HCT116 (cell line): ENCODE results near the gene ANO10. TPM values are rescaled to one million over a fixed set of nuclear protein-coding genes. Genes with fewer than 3 reads are reported as not detected.

ENCODE experiments used
- ATAC-seq: fragments of 200-7000 bp; cut with Tn5 transposase; 2 replicates; pipeline ENCODE4 v1.9.1; 2020; ENCODE audit warnings: mild to moderate bottlenecking, moderate library complexity
- BruUV-seq: library from RNA; stranded (reverse); fragments of 400-500 nt; replicated peaks from 2 replicates; lab custom pipeline; 2021; lab: Mats Ljungman, UMichigan
- CTCF ChIA-PET: fragments of 300-600 bp; sonication (Branson Sonifier 250); formaldehyde crosslinking; loops from one replicate; lab custom pipeline; 2021; ENCODE audit warnings: antibody characterized with exemption; lab: Charles Lee
- POLR2A ChIA-PET: fragments of 300-600, 350-600 bp; sonication (Branson Sonifier 250); formaldehyde crosslinking; loops from one replicate; lab custom pipeline; 2021; ENCODE audit warnings: antibody characterized with exemption; lab: Charles Lee
- RAD21 ChIA-PET, 2 experiments: fragments of 300-600 bp; sonication (Branson Sonifier 250); formaldehyde crosslinking; loops; one replicate each; lab custom pipeline; 2023; ENCODE audit warnings: low total read pairs in 2 of 2; ENCODE audit not compliant: uncharacterized antibody in 2 of 2, unreplicated experiment in 2 of 2, low non-redundant PET in 1 of 2; lab: Charles Lee
- DNase-seq: peaks from one replicate; pipeline ENCODE4 v3.0.0-alpha.2; 2010; ENCODE audit warnings: low read depth, low spot score
- H2AFZ ChIP-seq: fragments of 200-600 bp; shearing (Covaris generic), sonication (generic); 2 replicates; pipeline ENCODE4 v1.6.1; 2017; ENCODE audit warnings: low read depth, mixed run types, mixed read lengths, antibody characterized with exemption, low read length; ENCODE audit not compliant: poor library complexity, severe bottlenecking
- H3K27ac ChIP-seq: 2 replicates; pipeline ENCODE4 v1.5.1; 2012; ENCODE audit warnings: low read depth, low read length
- H3K27me3 ChIP-seq: fragments of 200-600 bp; sonication (generic); 2 replicates; pipeline ENCODE4 v1.6.1; 2016; ENCODE audit warnings: mixed run types, low read length, mixed read lengths; ENCODE audit not compliant: insufficient read depth
- H3K36me3 ChIP-seq, 2 experiments: fragments of 200-500 bp in 1 of 2; fragments of 200-600 bp in 1 of 2; sonication (Bioruptor generic) in 1 of 2; sonication (generic) in 1 of 2; 2 replicates each; pipeline versions ENCODE4 v1.5.1 to v1.6.1; 2014 to 2016; ENCODE audit warnings: low read length in 2 of 2, inconsistent platforms in 1 of 2, mixed read lengths in 1 of 2, mixed run types in 1 of 2; ENCODE audit not compliant: insufficient read depth in 2 of 2, control insufficient read depth in 1 of 2
- H3K4me1 ChIP-seq, 2 experiments: fragments of 200-600 bp in 1 of 2; sonication (generic) in 1 of 2; 2 replicates each; pipeline versions ENCODE4 v1.5.1 to v1.6.1; 2012 to 2017; ENCODE audit warnings: low read length in 2 of 2, inconsistent platforms in 1 of 2, mild to moderate bottlenecking in 1 of 2, mixed read lengths in 1 of 2, mixed run types in 1 of 2, moderate library complexity in 1 of 2; ENCODE audit not compliant: insufficient read depth in 2 of 2, control insufficient read depth in 1 of 2
- H3K4me2 ChIP-seq: fragments of 200-600 bp; sonication (generic); 2 replicates; pipeline ENCODE4 v1.6.1; 2017; ENCODE audit warnings: mixed run types, low read length, mixed read lengths
- H3K4me3 ChIP-seq, 2 experiments: fragments of 200-600 bp in 1 of 2; sonication (generic) in 1 of 2; replicated peaks in 1 of 2; 2 replicates each; pipeline ENCODE4 v1.5.1; 2011 to 2016; ENCODE audit warnings: low read length in 2 of 2, control low read depth in 1 of 2, low read depth in 1 of 2, mild to moderate bottlenecking in 1 of 2, mixed read lengths in 1 of 2, mixed run types in 1 of 2
- H3K79me2 ChIP-seq: fragments of 200-600 bp; sonication (generic); 2 replicates; pipeline ENCODE4 v1.6.1; 2017; ENCODE audit warnings: mild to moderate bottlenecking, mixed run types, low read length, moderate library complexity, mixed read lengths; ENCODE audit not compliant: insufficient read depth
- H3K9ac ChIP-seq: fragments of 200-600 bp; sonication (generic); 2 replicates; pipeline ENCODE4 v1.6.1; 2016; ENCODE audit warnings: low read length, mixed read lengths
- H3K9me2 ChIP-seq: fragments of 200-600 bp; sonication (generic), shearing (Covaris generic); 2 replicates; pipeline ENCODE4 v1.6.1; 2017; ENCODE audit warnings: mixed run types, mild to moderate bottlenecking, moderate library complexity; ENCODE audit not compliant: insufficient read depth
- H3K9me3 ChIP-seq, 2 experiments: fragments of 200-500 bp in 1 of 2; fragments of 200-600 bp in 1 of 2; sonication (Bioruptor generic) in 1 of 2; sonication (generic) in 1 of 2; 2 replicates each; pipeline ENCODE4 v1.6.1; 2014 to 2017; ENCODE audit warnings: low read length in 2 of 2, mixed read lengths in 2 of 2, inconsistent platforms in 1 of 2, low read depth in 1 of 2, mild to moderate bottlenecking in 1 of 2, mixed run types in 1 of 2, moderate library complexity in 1 of 2; ENCODE audit not compliant: control insufficient read depth in 1 of 2, insufficient read depth in 1 of 2
- H4K20me1 ChIP-seq: fragments of 200-600 bp; sonication (generic), shearing (Covaris generic); 2 replicates; pipeline ENCODE4 v1.6.1; 2017; ENCODE audit warnings: mixed run types, mild to moderate bottlenecking, moderate library complexity; ENCODE audit not compliant: insufficient read depth
- EGR1 ChIP-seq: IDR thresholded peaks from 2 replicates; pipeline ENCODE4 v1.6.1; 2012; ENCODE audit warnings: low read depth
- EZH2phosphoT487 ChIP-seq: fragments of 200-600 bp; IDR thresholded peaks from 2 replicates; pipeline ENCODE4 v1.6.1; 2018; ENCODE audit warnings: antibody characterized with exemption, borderline replicate concordance
- MAX ChIP-seq: IDR thresholded peaks from 2 replicates; pipeline ENCODE4 v1.6.1; 2012
- RAD21 ChIP-seq: IDR thresholded peaks from 2 replicates; pipeline ENCODE4 v1.6.1; 2012; ENCODE audit warnings: low read depth, mild to moderate bottlenecking
- SIN3A ChIP-seq: IDR thresholded peaks from 2 replicates; pipeline ENCODE4 v1.6.1; 2012; ENCODE audit warnings: low read depth
- SRF ChIP-seq: IDR thresholded peaks from 2 replicates; pipeline ENCODE4 v1.6.1; 2012; ENCODE audit warnings: low read depth
- YY1 ChIP-seq: IDR thresholded peaks from 2 replicates; pipeline ENCODE4 v1.6.1; 2011; ENCODE audit warnings: low read length, low read depth, moderate library complexity, mild to moderate bottlenecking; ENCODE audit not compliant: insufficient replicate concordance; ENCODE audit errors: extremely low read depth
- intact Hi-C: fragments of 100-400 bp; cut with micrococcal nuclease; formaldehyde crosslinking; loops from 2 replicates; pipeline ENCODE4 v1.10.0; 2022
- total RNA-seq: library from RNA; stranded (reverse); gene quantifications from one replicate; pipeline ENCODE4 v1.2.1, GENCODE V29; 2021; ENCODE audit not compliant: unreplicated experiment
- TF ChIP-seq, protein P1 (sequence below): IDR thresholded peaks from 2 replicates; pipeline ENCODE4 v1.6.1; 2012; ENCODE audit warnings: low read depth

ANO10 gene
- total RNA-seq, 1 experiment from 2014 or later = 13.3 TPM

GRCh38 chr3:43323541-43323940 is 298.3 kb downstream of the ANO10 start (continued):
- TF ChIP-seq RAD21 (no peak), YY1 (no peak), EZH2phosphoT487 (no peak), MAX (no peak), SRF (no peak)
- TF ChIP-seq, protein P1, sequence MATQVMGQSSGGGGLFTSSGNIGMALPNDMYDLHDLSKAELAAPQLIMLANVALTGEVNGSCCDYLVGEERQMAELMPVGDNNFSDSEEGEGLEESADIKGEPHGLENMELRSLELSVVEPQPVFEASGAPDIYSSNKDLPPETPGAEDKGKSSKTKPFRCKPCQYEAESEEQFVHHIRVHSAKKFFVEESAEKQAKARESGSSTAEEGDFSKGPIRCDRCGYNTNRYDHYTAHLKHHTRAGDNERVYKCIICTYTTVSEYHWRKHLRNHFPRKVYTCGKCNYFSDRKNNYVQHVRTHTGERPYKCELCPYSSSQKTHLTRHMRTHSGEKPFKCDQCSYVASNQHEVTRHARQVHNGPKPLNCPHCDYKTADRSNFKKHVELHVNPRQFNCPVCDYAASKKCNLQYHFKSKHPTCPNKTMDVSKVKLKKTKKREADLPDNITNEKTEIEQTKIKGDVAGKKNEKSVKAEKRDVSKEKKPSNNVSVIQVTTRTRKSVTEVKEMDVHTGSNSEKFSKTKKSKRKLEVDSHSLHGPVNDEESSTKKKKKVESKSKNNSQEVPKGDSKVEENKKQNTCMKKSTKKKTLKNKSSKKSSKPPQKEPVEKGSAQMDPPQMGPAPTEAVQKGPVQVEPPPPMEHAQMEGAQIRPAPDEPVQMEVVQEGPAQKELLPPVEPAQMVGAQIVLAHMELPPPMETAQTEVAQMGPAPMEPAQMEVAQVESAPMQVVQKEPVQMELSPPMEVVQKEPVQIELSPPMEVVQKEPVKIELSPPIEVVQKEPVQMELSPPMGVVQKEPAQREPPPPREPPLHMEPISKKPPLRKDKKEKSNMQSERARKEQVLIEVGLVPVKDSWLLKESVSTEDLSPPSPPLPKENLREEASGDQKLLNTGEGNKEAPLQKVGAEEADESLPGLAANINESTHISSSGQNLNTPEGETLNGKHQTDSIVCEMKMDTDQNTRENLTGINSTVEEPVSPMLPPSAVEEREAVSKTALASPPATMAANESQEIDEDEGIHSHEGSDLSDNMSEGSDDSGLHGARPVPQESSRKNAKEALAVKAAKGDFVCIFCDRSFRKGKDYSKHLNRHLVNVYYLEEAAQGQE = no peak

GRCh38 chr3:43320288-43320687 is 301.5 kb downstream of the ANO10 start:
- RAD21 ChIA-PET = no interaction called here
- Histone ChIP-seq H3K79me2 (peaks cover 15% of the 10 kb centered on the region; the same call in 1 of the 2 replicates), H4K20me1 (no peaks in the 10 kb centered on the region), H2AFZ (no peak overlapping the region), H3K9ac (no peak overlapping the region), H3K36me3 (no peaks in the 10 kb centered on the region), H3K27me3 (no peaks in the 10 kb centered on the region), H3K4me3 (no peak overlapping the region), H3K9me3 (no peaks in the 10 kb centered on the region), H3K4me1 (peaks cover 0 to 4% of the 10 kb centered on the region in 2 experiments; a peak in 1 of 4 replicates), H3K9me2 (no peaks in the 10 kb centered on the region), H3K4me2 (no peak overlapping the region), H3K27ac (no peak overlapping the region)
- CTCF ChIA-PET = no interaction called here
- no peak for ATAC-seq
- POLR2A ChIA-PET = no interaction called here
- TF ChIP-seq SIN3A = no peak
- TF ChIP-seq EGR1 = no peak
- DNase-seq = no peak
- intact Hi-C loops = no loop called here
- BruUV-seq = no TSS peak
